Activated CD4-positive, alpha-beta T cell treated with anti-CD3 and anti-CD28 coated beads, Interleukin-10, Interleukin-2, amounts not matched to agents 100 ng/mL and 50 ng/mL, durations not matched to agents 16 hours and 8 hours (primary cell): Measurements from ENCODE around the gene TOX2.

ENCODE experiments used
- DNase-seq: peaks from one replicate; pipeline ENCODE4 v3.0.0-alpha.2; 2020

The TOX2 gene

DNA sequence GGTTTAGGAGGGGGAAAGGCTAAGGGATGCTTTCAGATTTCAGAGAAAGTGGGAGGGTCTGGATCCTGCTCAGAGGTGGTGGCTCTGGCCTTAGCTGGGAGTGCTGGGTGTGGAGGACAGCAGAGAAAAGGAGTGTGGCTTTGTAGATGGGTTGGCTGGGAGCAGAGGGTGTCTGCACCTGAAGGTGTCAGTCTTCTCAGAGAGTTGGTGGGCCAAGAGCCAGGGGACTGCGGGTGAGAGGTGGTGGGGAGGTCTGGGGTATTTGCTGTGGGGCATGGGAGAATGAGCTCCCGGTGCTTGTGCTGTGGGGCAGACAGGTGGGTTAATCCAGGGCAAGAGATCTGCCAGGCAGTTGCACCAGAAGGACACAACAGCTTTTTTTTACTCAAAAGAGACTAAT, 67.4 kb downstream of the TOX2 start:
- no peak for DNase-seq

DNA sequence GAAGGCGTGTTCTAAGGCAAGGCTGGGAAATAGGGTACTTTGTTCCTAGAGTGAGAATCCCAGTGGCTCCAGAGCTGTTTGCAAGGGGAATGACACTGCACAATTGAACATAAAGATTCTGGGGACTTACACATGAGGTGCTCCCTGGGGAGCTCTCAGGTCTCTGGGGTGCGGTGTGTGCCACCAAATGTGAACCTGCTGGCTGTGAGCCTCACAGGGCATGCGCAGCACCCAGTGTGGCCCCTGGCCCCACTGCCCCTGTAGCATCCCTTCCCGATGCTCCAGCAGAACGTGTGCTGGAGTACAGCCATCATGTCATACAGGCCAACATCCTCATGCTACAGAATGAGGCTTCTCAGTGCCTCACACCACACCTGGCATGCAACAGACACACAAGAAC, 68.2 kb downstream of the TOX2 start:
- no peak for DNase-seq

DNA sequence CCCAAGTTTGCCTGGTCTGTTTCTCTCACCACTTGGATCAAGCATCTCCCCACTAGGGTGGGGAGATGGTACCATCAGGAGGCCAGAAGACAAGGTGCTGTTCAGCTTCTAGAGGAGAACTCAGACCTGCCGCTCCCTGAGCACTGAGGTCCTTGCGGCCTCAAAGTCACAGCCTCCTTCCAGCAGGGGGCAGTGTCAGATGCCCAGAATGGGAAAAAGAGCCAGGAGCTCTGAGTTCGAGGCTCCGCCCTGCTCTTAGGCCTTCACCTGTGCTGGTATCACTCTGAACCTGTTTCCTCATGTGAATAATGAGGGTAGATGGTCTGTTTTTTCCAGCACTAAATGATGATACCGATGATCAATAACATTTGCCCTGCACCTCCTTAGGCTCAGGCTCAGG, 68.7 kb downstream of the TOX2 start:
- DNase-seq: peak; percentile 66

DNA sequence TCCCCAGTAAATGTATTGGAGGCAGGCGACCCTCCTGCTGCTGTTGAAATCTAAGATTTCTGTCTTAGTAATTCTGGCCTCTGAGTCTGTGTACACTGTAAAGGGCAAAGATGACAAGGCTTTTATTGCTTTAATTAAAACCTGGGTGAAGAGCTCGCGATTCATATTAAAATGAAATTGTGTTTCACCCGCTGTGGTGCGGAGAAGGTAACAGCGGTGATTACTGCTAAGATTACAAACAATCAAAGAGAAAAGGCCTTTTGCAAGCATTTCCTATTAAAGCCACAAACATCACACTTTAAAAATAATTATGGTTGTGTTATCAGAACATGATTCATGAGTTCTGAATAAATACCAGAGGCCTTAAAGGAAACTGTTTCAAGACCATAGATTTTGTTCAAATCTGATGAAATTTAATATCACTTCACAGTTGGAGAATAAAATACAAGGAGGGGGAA, 69.3 kb downstream of the TOX2 start:
- no peak for DNase-seq

DNA sequence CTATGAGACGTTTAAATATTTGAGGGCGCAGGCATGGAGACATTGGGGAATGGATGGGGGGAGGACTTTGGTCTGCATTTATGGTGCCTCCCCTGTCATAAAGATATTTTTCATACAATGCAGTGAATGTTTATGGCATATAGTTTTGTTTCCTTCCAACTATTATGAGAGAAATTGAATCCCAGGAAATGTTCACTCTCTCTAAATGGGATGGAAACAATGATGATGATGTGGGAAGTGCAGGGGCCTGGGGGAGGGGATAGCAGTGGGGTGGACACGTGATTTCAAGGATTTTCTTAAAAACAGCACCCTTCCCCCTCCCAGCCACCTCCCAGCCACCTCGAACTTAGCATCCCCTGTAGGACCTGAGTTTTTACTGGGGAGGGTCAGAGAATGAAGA, 69.9 kb downstream of the TOX2 start:
- DNase-seq: no peak

DNA sequence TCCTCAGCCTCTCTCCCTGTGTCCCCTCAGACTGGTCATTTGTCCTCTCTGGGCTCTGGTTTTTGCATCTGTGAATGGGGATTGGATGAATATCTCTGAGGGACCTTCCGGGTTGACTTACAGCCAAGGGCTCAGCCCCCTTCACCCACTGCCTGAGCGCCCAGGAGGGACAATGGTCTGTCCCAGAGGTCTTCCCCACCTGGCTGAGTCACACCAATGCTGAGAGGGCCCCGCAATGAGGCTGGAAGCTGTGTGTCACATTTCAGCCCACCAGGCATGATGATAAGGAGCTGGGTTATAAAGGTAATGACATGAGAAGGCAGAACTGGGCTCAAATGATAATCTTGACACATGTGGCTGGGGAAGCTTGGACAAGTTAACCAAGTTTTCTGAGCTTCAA, 70.5 kb downstream of the TOX2 start:
- no peak for DNase-seq

DNA sequence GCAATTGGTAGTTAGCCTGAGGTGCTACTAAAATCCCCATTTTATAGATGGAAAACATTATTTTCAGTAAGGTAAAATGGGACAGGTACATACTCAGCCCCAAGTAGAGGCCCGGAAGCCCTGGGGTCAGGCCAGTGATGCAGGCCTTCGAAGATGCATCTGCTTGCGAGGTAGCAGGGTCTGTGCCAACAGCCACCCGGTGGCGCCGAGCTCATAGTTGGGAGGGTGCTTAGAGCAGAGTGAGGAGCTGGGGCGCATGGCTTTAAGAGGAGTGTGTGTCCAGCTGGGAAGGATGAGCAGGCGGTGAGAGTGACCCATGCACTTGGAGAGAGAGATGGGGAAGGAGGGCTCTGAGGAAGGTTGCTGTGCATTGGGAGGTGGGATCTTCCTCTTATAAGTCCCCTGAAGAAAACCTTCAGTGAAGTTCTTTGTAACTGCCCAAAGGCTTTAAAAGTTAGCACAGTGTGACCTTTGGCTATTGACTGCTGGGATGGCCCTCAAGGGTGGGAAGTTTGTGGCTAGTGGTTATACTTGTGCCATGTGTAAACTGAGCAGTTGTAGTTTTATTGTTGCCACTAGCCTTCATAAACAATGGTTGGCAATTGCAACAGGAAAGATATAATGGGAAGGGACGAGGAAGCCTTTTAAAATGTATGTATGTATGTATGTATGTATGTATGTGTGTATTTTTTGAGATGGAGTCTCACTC, 71.1 kb downstream of the TOX2 start:
- no peak for DNase-seq

DNA sequence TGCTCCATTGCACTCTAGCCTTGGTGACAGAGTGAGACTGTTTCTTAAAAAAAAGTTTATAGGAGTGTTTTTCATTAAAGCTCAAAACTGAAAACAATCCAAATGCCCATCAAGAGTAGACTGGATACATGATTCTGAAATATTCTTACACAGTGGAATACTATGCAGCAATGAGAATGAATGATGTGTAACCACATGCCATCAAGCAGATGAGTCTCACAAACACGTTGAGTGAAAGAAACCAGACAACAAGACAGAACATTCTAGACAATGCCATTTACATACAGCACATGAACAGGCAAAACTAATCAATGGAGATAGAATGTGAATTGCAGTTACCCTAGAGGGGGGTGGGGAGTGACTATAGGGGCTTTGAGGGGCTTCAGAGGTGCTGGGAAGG, 72.4 kb downstream of the TOX2 start:
- no peak for DNase-seq

DNA sequence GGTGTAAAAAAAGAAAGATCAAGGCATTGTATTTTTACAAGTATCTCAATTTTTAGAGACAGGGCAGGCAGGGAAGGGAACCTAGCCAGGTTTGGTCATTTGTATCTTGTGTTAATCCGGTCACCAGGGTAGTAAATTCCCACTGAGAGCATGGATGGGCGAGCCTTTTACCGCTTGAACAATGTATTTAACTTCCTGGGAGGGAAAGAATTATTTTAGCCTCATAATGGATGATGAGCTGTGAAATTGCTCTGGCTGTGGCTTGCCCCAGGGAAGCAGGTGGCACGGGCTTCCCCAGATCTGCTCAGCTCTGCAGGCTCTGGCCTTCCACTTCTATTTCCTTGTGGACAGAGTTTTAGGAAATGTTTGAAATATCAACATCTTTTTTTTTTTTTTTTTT, 72.9 kb downstream of the TOX2 start:
- DNase-seq: no peak

DNA sequence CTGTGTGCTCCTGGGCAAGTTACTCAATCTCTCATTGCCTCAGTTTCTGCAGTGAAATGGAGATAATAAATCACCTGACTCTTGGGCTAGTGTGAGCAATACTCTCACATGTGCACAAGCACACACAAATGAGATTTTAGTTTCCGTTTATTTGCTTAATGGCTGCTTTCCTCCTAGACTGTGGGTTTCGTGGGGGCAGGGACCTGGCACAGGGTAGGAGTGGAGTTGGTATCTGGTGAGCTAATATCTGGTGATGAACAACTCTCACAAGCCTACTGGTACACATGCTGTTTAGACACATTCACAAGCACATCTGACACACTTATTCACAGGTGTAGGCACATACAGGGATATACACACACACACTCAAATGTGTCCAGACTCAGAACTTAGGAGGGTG, 73.8 kb downstream of the TOX2 start:
- peak; percentile 16 for DNase-seq

DNA sequence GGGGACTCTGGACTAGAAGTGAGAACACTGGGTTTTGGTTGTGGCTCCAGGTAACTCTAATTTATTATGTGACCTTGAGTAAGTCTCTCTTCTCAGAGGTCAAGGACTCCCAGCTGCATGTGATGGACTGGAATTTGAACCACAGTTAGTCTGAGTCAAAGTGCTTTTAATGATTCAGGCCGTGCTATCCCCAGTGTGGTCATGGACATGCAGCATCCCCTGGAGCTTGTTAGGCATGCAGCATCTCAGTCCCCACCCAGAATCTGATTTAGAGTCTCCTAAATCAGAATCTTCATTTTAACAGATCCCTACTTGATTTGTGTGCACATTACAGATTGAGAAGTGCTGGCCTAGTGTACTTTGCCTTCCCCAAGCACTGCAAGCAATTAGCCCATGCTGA, 74.2 kb downstream of the TOX2 start:
- no peak for DNase-seq

DNA sequence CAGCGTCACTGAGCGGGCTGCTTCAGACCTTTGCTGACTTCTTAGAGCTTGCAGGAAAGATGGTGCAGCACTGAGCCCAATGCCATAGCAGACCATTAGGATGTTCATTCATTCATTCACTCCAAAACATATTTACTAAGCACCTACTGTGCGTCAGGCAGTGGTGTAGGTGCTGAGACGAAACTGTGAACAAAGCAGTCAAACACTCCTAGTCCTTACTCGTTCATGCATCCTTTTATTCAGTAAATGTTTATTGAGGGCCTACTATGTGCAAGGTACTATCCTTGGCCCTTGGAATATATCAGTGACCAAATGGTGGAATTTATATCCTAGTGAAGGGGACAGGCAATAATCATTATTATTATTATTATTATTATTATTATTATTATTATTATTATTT, 76.6 kb downstream of the TOX2 start:
- no peak for DNase-seq

DNA sequence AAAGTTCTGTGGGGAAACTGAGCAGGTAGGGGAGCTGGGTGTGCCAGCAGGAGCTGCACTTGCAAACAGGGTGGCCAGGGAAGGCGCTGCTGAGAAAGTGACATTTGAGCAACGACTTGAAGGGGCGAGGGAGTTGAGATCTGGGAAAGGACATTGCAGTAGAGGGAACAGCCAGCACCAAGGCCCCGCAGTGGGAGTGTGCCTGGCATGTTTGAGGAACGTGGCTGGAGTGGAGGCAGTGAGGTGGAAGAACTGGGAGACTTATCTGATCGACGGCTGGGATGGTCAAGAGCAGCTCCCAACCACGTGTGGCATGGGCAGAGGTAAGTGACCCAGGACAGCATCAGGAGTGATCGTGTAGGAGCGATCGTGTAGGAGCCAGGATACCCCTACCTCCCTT, 77.3 kb downstream of the TOX2 start:
- DNase-seq: no peak

DNA sequence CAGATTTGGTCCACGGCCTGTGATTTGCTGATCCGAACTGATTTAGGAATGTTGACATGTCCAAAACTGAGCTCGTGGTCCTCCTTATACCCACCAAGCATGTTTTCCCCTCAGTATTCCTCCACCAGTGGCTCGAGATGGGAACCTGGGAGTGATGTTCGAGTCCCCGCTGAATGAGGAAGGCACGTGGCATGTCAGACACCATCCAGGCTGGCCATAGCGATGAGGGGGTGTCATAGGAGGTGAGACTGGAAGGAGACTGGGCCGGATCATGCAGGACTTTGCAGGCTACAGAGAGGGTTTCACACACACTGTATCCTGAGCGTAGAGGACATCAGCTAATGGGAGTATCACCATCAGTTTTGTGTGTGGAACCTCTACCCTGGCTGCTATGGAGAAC, 78.2 kb downstream of the TOX2 start:
- DNase-seq: no peak

DNA sequence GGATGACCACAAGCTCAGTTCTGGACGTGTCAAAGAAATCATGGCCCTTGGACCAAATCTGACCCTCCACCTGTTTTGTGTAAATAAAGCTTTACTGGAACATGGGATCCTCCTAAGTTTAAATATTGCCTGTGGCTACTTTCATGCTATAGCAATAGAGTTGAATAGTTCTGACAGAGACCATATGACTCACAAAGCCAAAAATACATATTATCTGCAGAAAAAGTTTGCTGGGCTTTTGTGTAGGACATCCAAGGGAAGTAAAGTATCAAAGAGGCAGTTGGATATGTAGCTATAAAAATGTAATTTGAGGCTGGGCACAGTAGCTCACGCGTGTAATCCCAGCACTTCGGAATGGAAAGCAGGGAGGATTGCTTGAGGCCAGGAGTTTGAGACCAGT, 78.9 kb downstream of the TOX2 start:
- no peak for DNase-seq

DNA sequence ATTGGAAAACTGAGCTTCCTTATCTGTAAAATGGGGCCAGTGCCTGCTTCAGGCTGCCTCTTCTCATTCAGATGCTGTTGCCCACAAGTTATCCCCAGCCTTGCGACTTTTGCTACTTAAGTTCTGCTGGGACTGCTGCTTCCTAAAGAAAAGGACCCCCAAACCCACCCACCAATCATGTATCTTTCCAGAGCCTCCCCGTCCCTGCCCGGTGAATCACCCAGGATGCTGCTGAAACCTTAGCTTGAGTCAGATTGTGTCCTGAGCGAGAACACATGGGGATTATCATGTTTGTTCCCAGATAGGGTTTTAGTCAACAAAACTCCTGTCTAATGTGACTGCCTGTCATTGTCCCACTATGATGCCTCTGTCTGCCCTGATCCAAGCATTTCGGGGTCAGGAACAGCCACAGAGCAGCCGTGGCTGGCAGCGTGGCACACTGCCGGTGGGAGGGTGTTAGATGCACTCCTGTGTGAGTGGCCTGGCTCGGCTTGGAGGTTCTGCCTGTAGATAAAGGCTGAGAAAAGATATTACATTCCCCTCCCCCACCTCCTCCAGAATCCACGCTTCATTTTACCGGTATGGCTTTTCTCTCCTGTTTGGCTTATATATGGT, 79.9 kb downstream of the TOX2 start:
- DNase-seq: no peak

DNA sequence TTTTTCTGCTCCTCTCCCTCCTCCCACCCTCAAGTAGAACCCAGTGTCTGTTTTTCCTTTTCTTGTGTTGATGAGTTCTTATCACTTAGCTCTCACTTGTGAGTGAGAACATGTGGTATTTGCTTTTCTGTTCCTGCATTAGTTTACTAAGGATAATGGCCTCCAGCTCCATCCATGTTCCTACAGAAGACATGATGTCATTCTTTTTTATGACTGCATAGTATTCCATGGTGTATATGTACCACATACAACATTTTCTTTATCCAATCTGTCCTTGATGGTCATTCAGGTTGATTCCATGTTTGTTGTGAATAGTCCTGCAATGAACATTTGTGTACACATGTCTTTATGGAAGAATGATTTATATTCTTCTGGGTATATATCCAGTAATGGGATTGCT, 81.0 kb downstream of the TOX2 start:
- no peak for DNase-seq

DNA sequence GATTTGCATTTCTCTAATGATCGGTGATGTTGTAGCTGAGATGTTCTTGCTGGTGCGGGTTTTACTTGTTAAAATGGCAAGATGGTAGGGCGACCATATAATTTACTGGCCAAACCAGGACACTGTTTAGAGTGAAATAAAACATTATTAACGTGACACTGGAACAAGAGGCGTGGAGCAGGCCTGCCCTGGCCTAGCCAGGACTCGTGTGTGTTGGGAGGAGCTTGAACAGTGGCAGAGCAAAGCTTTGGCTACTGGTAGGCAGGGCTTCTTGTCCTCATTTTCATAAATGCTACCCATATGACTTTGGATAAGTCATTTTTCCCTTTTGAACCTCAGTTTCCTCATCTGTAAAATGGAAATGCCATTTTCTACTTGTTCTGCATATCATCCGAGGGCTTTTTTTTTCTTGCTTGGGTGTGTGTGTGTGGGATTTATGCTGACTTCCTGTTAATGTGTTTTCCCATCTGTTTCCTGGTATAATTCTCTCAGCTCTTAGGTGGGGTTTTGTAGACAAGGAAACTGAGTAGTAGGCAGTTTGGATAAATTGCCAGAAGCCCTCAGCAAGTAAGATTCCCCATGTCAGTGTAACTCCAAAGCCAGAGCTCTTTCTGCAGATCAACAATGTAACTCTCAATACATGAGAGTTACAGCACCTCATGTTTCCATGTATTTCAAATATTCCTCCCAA, 81.7 kb downstream of the TOX2 start:
- no peak for DNase-seq

DNA sequence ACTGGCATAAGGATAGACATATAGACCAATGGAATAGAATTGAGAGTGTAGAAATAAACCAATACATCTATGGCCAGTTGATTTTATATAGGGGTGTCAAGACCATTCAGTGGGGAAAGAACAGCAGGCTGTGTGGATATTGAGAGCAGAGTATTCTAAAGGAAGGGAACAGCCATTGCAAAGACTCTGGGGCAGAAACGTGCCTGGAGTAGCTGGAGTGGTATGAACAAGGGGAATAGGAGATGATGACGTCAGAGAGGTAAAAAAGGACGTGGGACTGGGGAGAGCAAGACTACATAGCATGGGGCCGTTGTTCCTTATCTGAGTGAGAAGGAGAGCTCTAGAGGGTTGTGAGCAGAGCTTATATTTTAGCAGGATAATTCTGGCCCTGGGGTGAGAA, 85.2 kb downstream of the TOX2 start:
- no peak for DNase-seq

DNA sequence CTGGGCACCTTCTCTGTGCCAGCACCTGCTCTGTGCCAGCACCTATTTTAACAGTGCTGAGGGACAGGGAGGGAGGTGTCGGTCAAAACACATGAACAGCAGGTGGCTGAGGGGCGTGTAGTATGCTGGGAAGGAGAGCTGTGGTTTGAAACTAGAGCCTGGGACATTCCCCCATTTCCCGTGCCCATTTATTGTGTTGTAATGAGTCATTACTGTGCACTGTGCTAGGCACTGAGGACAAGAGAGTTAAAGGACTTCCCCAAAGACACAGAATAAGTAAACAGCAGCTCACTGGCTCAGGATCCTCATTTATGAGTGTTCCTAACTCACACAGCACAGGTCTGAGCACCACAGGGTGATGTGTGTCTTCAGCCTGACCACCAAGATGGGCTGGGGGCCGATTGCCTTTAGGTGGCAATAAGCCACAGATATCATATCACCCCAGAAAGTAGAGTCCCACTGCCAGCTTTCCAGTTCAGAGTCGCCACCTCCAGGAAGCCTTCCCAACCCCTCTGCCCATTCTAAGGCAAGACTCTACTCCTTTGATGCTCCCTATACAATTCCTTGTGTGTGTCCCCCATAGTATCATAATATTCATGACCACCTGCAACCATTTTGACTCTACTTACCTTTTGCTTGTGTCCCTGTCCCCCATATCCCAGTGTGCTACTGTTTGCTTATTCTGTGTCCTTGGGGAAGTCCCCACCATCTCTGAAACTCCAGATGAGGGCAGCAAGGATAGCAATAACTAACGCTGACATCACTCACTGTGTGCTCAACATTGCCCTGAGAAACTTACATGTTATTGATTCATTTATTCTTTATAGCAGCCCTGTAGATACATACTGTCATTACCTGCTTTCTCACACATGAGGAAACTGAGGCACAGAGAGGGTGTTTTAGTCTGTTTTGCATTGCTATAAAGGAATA, 87.3 kb downstream of the TOX2 start:
- DNase-seq: peak; percentile 52

DNA sequence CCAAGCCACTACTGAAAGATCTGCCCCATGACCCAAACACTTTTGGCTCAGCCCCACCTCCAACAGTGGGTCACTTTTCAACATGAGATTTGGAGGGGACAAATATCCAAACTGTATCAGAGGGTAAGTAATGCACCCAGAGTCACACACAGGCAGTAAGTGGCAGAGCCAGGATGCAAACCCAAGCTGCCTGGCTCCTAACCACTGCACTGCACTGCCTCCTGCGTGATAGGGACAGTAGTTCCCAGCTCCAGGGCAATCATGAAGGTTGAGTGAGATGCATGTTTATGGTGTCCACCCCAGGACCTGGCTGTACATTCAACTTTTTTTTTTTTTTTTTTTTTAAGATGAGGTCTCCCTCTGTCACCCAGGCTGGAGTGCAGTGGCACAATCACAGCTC, 88.2 kb downstream of the TOX2 start:
- DNase-seq: no peak

DNA sequence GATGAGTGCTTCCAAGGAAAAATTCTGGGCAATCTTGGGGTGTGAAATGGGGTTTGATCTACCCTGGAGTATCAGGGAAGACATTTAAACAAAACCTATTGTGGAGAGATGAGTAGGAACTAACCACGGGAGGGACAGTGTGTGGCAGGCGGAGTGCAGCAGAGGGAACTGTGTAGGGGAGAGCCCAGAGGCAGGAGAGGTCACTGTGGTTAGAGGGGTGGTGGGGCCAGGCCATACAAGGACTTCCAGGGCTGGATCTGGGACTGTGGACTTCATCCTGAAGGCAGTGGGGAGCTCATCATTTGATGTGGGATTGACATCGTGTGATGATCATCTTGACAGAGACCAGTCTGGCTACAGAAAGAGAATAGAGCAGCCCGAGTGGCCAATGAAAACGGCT, 89.0 kb downstream of the TOX2 start:
- no peak for DNase-seq

DNA sequence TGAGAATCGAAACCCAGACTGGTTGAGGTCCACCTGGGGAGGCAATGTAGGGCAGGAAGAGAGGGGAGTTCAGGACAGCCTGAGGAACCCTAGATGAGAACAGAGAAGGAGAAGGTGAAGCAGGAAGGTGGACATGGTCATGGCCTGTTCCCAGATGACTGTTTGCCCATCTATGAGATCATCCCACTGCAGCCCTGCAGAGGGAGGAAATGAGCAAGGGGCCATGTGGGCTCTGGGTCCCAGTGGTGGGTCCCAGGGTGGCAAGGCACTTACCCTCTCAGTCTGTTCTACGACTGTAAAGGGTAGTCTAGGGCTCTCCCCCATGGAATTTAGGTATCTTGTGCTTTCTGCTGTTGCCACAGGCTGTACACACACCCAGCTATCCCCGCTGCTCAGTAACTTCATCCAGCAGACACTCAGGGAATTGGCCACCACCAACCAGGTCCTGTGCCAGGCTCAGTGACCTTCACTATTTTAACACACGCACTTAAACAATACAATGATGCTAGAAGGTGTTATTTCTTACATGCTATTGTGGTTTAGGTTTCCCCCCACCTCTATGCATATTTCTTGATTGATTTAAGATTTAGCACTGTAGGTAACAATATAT, 89.8 kb downstream of the TOX2 start:
- DNase-seq: no peak
